ENCODE results near the gene BAG5. TPM values are rescaled to one million over a fixed set of nuclear protein-coding genes. Genes with fewer than 3 reads are reported as not detected.

BAG5 gene
- total RNA-seq, 1 experiment from 2014 or later: 76.5 TPM

DNA sequence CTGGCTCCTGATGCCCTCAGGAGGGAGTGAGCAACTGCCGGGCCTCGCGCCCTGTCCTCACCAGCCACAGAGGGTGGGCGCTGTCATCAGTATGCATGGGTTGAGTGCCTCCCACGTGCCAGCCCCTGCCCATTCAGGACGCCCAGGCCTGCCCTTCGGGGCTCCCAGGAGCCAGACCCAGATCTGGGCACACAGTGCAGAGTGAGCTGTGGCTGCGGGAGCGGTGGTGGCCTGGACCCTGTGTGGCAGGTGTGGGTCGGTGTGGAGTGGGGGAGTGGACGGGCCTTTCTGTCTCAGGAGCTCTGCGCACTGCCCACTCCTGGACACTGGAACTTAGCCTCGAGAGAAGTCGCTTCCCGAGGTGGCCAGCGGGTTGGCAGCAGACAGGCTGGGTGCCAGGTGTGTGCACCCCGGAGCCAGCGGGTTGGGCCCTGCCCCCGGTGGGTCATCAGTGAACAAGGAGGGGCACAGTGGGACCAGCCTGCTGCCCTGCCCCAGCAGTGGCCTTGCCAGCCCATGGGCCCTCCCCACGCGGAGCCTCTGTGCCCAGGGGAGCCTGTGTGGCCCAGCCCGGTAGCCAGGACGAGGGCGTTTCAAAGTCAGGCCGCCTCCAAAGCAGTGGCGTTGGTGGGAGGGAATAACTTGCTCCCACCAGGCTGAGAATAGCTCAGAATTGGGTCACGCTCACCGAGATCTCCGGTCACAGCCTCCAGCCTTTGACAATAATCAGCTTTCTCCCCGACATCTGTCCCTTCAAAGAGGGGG lies 24.0 kb downstream of the BAG5 start:
- Histone ChIP-seq H3K9me2 (ENCODE audit: insufficient read depth) (no peaks in the 10 kb centered on the region), H3K4me2 (0 out of 2 replicates have a peak overlapping the region, but pooled peaks have one; percentile 78), H4K20me1 (ENCODE audit: insufficient read depth) (peaks cover 38% of the 10 kb centered on the region), H3K79me2 (ENCODE audit: low read depth) (no peaks in the 10 kb centered on the region), H3K4me1 (replicated peaks; ENCODE audit: insufficient read depth) (peaks cover 55% of the 10 kb centered on the region), H3K4me3 (no peak overlapping the region), H2AFZ (no peak overlapping the region), H3K36me3 (ENCODE audit: low read depth) (peaks cover 4% of the 10 kb centered on the region; the same call in 1 of the 2 replicates), H3K27me3 (ENCODE audit: insufficient read depth, low read depth) (no peaks in the 10 kb centered on the region), H3K9me3 (ENCODE audit: insufficient read depth, low read depth) (no peaks in the 10 kb centered on the region), H3F3A (ENCODE audit: insufficient read depth, low read depth) (peaks cover 58% of the 10 kb centered on the region), H3K27ac (peak overlapping the region; percentile 96; the same call in 1 of the 2 replicates)
- CTCF ChIA-PET: interaction anchor here (0.6 to 1.0 kb wide), 3 partner anchors 9 to 1015 kb away, joined by 3 to 5 read pairs (median 3); no protein-coding TSS in a partner anchor
- DNase-seq: no peak
- POLR2A ChIA-PET (ENCODE audit: unreplicated experiment): interaction anchor here (0.7 kb wide), 1 partner anchor 160 kb away, joined by 4 read pairs; no protein-coding TSS in a partner anchor
- no TSS peak for BruUV-seq (replicated peaks)
- TF ChIP-seq, protein P1, sequence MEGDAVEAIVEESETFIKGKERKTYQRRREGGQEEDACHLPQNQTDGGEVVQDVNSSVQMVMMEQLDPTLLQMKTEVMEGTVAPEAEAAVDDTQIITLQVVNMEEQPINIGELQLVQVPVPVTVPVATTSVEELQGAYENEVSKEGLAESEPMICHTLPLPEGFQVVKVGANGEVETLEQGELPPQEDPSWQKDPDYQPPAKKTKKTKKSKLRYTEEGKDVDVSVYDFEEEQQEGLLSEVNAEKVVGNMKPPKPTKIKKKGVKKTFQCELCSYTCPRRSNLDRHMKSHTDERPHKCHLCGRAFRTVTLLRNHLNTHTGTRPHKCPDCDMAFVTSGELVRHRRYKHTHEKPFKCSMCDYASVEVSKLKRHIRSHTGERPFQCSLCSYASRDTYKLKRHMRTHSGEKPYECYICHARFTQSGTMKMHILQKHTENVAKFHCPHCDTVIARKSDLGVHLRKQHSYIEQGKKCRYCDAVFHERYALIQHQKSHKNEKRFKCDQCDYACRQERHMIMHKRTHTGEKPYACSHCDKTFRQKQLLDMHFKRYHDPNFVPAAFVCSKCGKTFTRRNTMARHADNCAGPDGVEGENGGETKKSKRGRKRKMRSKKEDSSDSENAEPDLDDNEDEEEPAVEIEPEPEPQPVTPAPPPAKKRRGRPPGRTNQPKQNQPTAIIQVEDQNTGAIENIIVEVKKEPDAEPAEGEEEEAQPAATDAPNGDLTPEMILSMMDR (conservative IDR thresholded peaks at IDR 0.05): no peak
- TF ChIP-seq EZH2 (IDR thresholded peaks at IDR 0.05; ENCODE audit: low read depth): no peak
- intact Hi-C loops (cut with micrococcal nuclease; ENCODE audit: unreplicated experiment): no loop called here

DNA sequence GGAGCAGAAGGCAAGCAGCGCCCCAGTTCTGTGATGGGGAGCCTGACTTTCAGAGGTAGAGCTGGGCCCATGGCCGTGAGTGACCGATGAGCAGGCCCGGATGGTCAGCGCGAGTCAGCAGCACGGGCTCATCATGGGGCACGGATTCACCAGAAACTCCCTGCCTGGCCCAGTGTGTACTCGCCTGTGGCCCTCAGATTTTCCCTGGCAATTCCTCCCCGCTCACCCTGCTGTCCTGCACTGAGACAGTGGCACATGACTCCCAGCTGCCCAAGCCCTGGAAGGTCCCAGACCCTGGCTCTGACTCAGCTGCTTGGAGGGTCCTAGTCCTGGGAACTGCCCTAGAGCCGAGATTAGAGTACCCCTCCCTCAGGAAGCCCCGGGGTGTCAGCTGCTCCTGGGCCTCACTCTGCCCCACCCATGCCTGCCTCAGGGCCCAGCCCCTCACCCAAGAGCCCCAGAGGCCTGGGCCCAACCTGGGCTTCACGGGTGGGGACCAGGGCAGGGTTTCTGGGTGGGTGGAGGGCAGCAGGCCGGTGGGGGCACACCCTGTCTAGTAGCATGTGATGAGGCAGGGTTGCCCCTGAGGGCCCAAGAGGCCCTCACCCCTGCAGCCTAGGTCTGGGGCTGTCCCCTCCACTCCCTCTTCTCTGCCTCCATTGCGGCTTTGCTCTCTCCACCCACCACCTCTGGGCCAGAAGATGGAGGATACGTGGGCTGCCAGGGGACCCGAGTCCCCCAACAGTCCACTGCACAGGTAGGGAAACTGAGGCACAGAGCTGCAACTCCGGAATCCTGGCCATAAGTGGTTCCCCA lies 25.1 kb downstream of the BAG5 start:
- H3K27ac ChIP-seq: no peak overlapping the region
- H3K4me3 ChIP-seq: no peak overlapping the region
- H3K79me2 ChIP-seq (ENCODE audit: low read depth): no peaks in the 10 kb centered on the region
- no TSS peak for BruUV-seq (replicated peaks)
- no peaks in the 10 kb centered on the region for H3K9me3 ChIP-seq (ENCODE audit: insufficient read depth, low read depth)
- TF ChIP-seq, protein P1 (conservative IDR thresholded peaks at IDR 0.05): no peak
- no peak for TF ChIP-seq EZH2 (IDR thresholded peaks at IDR 0.05; ENCODE audit: low read depth)
- ChIA-PET CTCF (no interaction called here), POLR2A (ENCODE audit: unreplicated experiment) (no interaction called here)
- peaks cover 56% of the 10 kb centered on the region for H3F3A ChIP-seq (ENCODE audit: insufficient read depth, low read depth)
- intact Hi-C loops (cut with micrococcal nuclease; ENCODE audit: unreplicated experiment): no loop called here
- H3K4me2 ChIP-seq: no peak overlapping the region
- DNase-seq: no peak
- peaks cover 44% of the 10 kb centered on the region for H3K4me1 ChIP-seq (replicated peaks; ENCODE audit: insufficient read depth)
- H3K27me3 ChIP-seq (ENCODE audit: insufficient read depth, low read depth): no peaks in the 10 kb centered on the region
- no peaks in the 10 kb centered on the region for H3K9me2 ChIP-seq (ENCODE audit: insufficient read depth)
- peaks cover 42% of the 10 kb centered on the region for H4K20me1 ChIP-seq (ENCODE audit: insufficient read depth)
- peaks cover 6% of the 10 kb centered on the region; the same call in 1 of the 2 replicates for H3K36me3 ChIP-seq (ENCODE audit: low read depth)
- no peak overlapping the region for H2AFZ ChIP-seq

DNA sequence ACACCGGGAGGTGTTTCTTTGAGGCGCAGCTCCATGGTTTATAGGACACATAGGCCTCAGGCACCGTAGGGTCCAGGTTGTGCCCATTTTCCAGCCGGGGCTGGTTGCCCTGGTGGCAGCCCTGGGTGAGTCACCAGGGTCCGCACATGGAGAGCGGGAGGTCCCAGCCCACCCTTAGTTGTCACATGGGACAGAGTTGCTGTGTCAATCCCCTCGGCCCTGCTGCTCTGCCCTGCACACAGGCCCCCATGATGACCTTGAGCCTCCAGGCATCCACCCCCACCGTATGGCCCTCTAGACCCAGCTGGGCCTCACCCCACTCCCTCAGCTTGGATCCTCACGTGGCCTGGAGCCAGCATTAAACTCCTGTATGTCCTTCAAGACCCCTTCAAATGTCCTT lies 25.8 kb downstream of the BAG5 start:
- H3K9me3 ChIP-seq (ENCODE audit: insufficient read depth, low read depth): no peaks in the 10 kb centered on the region
- H3K4me2 ChIP-seq: no peak overlapping the region
- no peaks in the 10 kb centered on the region for H3K27me3 ChIP-seq (ENCODE audit: insufficient read depth, low read depth)
- H3K79me2 ChIP-seq (ENCODE audit: low read depth): peaks cover 6% of the 10 kb centered on the region
- intact Hi-C loops (cut with micrococcal nuclease; ENCODE audit: unreplicated experiment): no loop called here
- H3K9me2 ChIP-seq (ENCODE audit: insufficient read depth): no peaks in the 10 kb centered on the region
- TF ChIP-seq, protein P1 (conservative IDR thresholded peaks at IDR 0.05): no peak
- no peak for TF ChIP-seq EZH2 (IDR thresholded peaks at IDR 0.05; ENCODE audit: low read depth)
- H3K4me1 ChIP-seq (replicated peaks; ENCODE audit: insufficient read depth): peaks cover 37% of the 10 kb centered on the region
- no peak overlapping the region for H3K4me3 ChIP-seq
- no TSS peak for BruUV-seq (replicated peaks)
- H2AFZ ChIP-seq: no peak overlapping the region
- peaks cover 49% of the 10 kb centered on the region for H4K20me1 ChIP-seq (ENCODE audit: insufficient read depth)
- H3K36me3 ChIP-seq (ENCODE audit: low read depth): peaks cover 6% of the 10 kb centered on the region; the same call in 1 of the 2 replicates
- POLR2A ChIA-PET (ENCODE audit: unreplicated experiment): no interaction called here
- no peak overlapping the region for H3K27ac ChIP-seq
- CTCF ChIA-PET: no interaction called here
- H3F3A ChIP-seq (ENCODE audit: insufficient read depth, low read depth): peaks cover 49% of the 10 kb centered on the region
- no peak for DNase-seq
